Measurements from ENCODE around the gene HSP90AA1. TPM values are rescaled to one million over a fixed set of nuclear protein-coding genes. Genes with fewer than 3 reads are reported as not detected.
"Not testable (repeated sequence)": the region's sequence is repeated elsewhere in the genome, so short reads cannot be mapped to it uniquely, and the experiment has no call there.

Gene HSP90AA1
- total RNA-seq, 2 donors from 2014 or later, result 274 to 464 TPM

GRCh38 chr14:102095871-102096568, 9.2 kb upstream of the HSP90AA1 start:
- DNase-seq (ENCODE audit: low spot score), result peak; percentile 64
- intact Hi-C loops (cut with DNase I), result loop anchor here (2.0 to 10.0 kb wide), 4 partner anchors 33 to 141 kb away; partner anchors contain the start of gene DYNC1H1 (in 1 of the 2)

GRCh38 chr14:102095231-102095870, 8.5 kb upstream of the HSP90AA1 start:
- DNase-seq (ENCODE audit: low spot score), result peak; percentile 66
- intact Hi-C loops (cut with DNase I), result loop anchor here (10.0 kb wide), 3 partner anchors 51 to 141 kb away; partner anchors contain the start of gene DYNC1H1 (in 1 of the 2)

GRCh38 chr14:102094101-102094500, 7.3 kb upstream of the HSP90AA1 start:
- no peak for DNase-seq (ENCODE audit: low spot score)
- intact Hi-C loops (cut with DNase I), result loop anchor here (10.0 kb wide), 3 partner anchors 49 to 139 kb away; partner anchors contain the start of gene DYNC1H1 (in 1 of the 2)

- intact Hi-C loops (cut with DNase I), result loop anchor here (2.0 to 10.0 kb wide), 4 partner anchors 48 to 138 kb away; partner anchors contain the start of gene DYNC1H1 (in 1 of the 2)
Measured at GRCh38 chr14:102092806-102093205, 6.0 kb upstream of the HSP90AA1 start.

GRCh38 chr14:102090713-102091112, 3.9 kb upstream of the HSP90AA1 start:
- no peak for DNase-seq (ENCODE audit: low spot score)
- intact Hi-C loops (cut with DNase I), result loop anchor here (10.0 kb wide), 3 partner anchors 46 to 136 kb away; partner anchors contain the start of gene DYNC1H1 (in 1 of the 2)

More at GRCh38 chr14:102092806-102093205, 6.0 kb upstream of the HSP90AA1 start:
- no peak for DNase-seq (ENCODE audit: low spot score)

GRCh38 chr14:102089621-102090343, 2.9 kb upstream of the HSP90AA1 start:
- no peak for DNase-seq (ENCODE audit: low spot score)
- intact Hi-C loops (cut with DNase I), result loop anchor here (10.0 kb wide), 3 partner anchors 45 to 135 kb away; partner anchors contain the start of gene DYNC1H1 (in 1 of the 2)

- intact Hi-C loops (cut with DNase I), result no loop called here
- DNase-seq (ENCODE audit: low spot score), result peak; percentile 88
Measured at GRCh38 chr14:102088012-102088792, 1.4 kb upstream of the HSP90AA1 start.

- DNase-seq (ENCODE audit: low spot score), result peak; percentile 71
- intact Hi-C loops (cut with DNase I), result no loop called here
Measured at GRCh38 chr14:102087762-102088011, 843 bp upstream of the HSP90AA1 start.

- DNase-seq (ENCODE audit: low spot score), result no peak
- intact Hi-C loops (cut with DNase I), result no loop called here
Measured at GRCh38 chr14:102086709-102086971, 204 bp downstream of the HSP90AA1 start.

GRCh38 chr14:102085948-102086708, 716 bp downstream of the HSP90AA1 start:
- intact Hi-C loops (cut with DNase I), result no loop called here
- no peak for DNase-seq (ENCODE audit: low spot score)

GRCh38 chr14:102085488-102085887, 1.4 kb downstream of the HSP90AA1 start:
- intact Hi-C loops (cut with DNase I), result no loop called here
- DNase-seq (ENCODE audit: low spot score), result no peak

- DNase-seq (ENCODE audit: low spot score), result no peak
- intact Hi-C loops (cut with DNase I), result no loop called here
Measured at GRCh38 chr14:102084931-102085330, 1.9 kb downstream of the HSP90AA1 start.

GRCh38 chr14:102084522-102084921, 2.3 kb downstream of the HSP90AA1 start:
- intact Hi-C loops (cut with DNase I); DNase-seq (ENCODE audit: low spot score): not testable (repeated sequence)

- DNase-seq (ENCODE audit: low spot score), result no peak
- intact Hi-C loops (cut with DNase I), result loop anchor here in 1 of 2 donors (2.0 kb wide), 1 partner anchor 267 kb away; no protein-coding TSS in a partner anchor
Measured at GRCh38 chr14:102081231-102082080, 5.4 kb downstream of the HSP90AA1 start.

GRCh38 chr14:102080183-102081080, 6.4 kb downstream of the HSP90AA1 start:
- intact Hi-C loops (cut with DNase I), result loop anchor here in 1 of 2 donors (2.0 kb wide), 1 partner anchor 268 kb away; no protein-coding TSS in a partner anchor
- peak; percentile 24 for DNase-seq (ENCODE audit: low spot score)

GRCh38 chr14:102079700-102079979, 7.2 kb downstream of the HSP90AA1 start:
- intact Hi-C loops (cut with DNase I), result no loop called here

More at GRCh38 chr14:102079700-102079979, 7.2 kb downstream of the HSP90AA1 start:
- DNase-seq (ENCODE audit: low spot score), result no peak
